Mesendoderm (in vitro differentiated cells): ENCODE data around the gene ID4.

ENCODE experiments used
- DNase-seq: peaks from one replicate; pipeline ENCODE4 v3.0.0; 2013
- H2AK5ac ChIP-seq: 2 replicates; pipeline ENCODE4 v1.6.1; 2013; ENCODE audit warnings: low read length, inconsistent platforms
- H2BK120ac ChIP-seq: 2 replicates; pipeline ENCODE4 v1.6.1; 2013; ENCODE audit warnings: low read depth, mild to moderate bottlenecking, low read length, moderate library complexity, mixed read lengths
- H2BK15ac ChIP-seq: replicated peaks from 2 replicates; pipeline ENCODE4 v1.6.1; 2013; ENCODE audit warnings: low read depth, mild to moderate bottlenecking, moderate library complexity
- H2BK5ac ChIP-seq: 2 replicates; pipeline ENCODE4 v1.6.1; 2013; ENCODE audit warnings: low read length, inconsistent platforms
- H3K18ac ChIP-seq: 2 replicates; pipeline ENCODE4 v1.6.1; 2013; ENCODE audit warnings: mild to moderate bottlenecking, low read length, mixed read lengths
- H3K23ac ChIP-seq: one replicate; pipeline ENCODE4 v1.6.1; 2013; ENCODE audit warnings: low read length
- H3K27ac ChIP-seq: 2 replicates; pipeline ENCODE4 v1.5.1; 2013; ENCODE audit warnings: low read depth, mild to moderate bottlenecking, inconsistent platforms, low read length, moderate library complexity
- H3K27me3 ChIP-seq: 2 replicates; pipeline ENCODE4 v1.6.1; 2013; ENCODE audit warnings: low read length, control low read depth, mild to moderate bottlenecking, inconsistent platforms; ENCODE audit not compliant: insufficient read depth, poor library complexity
- H3K36me3 ChIP-seq: 2 replicates; pipeline ENCODE4 v1.6.1; 2013; ENCODE audit warnings: low read length, inconsistent platforms; ENCODE audit not compliant: control insufficient read depth, insufficient read depth
- H3K4ac ChIP-seq: one replicate; pipeline ENCODE4 v1.6.1; 2013; ENCODE audit warnings: low read depth, mild to moderate bottlenecking, low read length, moderate library complexity
- H3K4me1 ChIP-seq: 2 replicates; pipeline ENCODE4 v1.6.1; 2013; ENCODE audit warnings: low read depth, low read length, inconsistent platforms; ENCODE audit not compliant: control insufficient read depth
- H3K4me2 ChIP-seq: 2 replicates; pipeline ENCODE4 v1.6.1; 2013; ENCODE audit warnings: low read length
- H3K4me3 ChIP-seq: 2 replicates; pipeline ENCODE4 v1.5.1; 2013; ENCODE audit warnings: mild to moderate bottlenecking, low read length
- H3K56ac ChIP-seq: one replicate; pipeline ENCODE4 v1.6.1; 2013; ENCODE audit warnings: low read length
- H3K79me1 ChIP-seq: 2 replicates; pipeline ENCODE4 v1.6.1; 2013; ENCODE audit warnings: low read length, inconsistent platforms
- H3K79me2 ChIP-seq: 2 replicates; pipeline ENCODE4 v1.6.1; 2013; ENCODE audit warnings: mild to moderate bottlenecking, low read length; ENCODE audit not compliant: control insufficient read depth, insufficient read depth
- H3K9ac ChIP-seq: 2 replicates; pipeline ENCODE4 v1.6.1; 2013; ENCODE audit warnings: low read length, inconsistent platforms
- H4K5ac ChIP-seq: one replicate; pipeline ENCODE4 v1.6.1; 2013; ENCODE audit warnings: low read length
- H4K8ac ChIP-seq: one replicate; pipeline ENCODE4 v1.6.1; 2013; ENCODE audit warnings: low read depth, mild to moderate bottlenecking, control low read depth, low read length, moderate library complexity
- WGBS: extraction: QIAGEN DNeasy Blood & Tissue Kit; methylation state at CpG from one replicate; pipeline ENCODE4 v1.1.7; 2013; ENCODE audit warnings: low lambda C conversion rate, missing lambda C conversion rate; ENCODE audit not compliant: insufficient coverage; ENCODE audit errors: extremely low coverage; 5-methylcytosine and 5-hydroxymethylcytosine counted together

The ID4 gene

GRCh38 chr6:19848465-19849029, 11.4 kb downstream of the ID4 start:
- H3K27me3 ChIP-seq, result no peaks in the 10 kb centered on the region
- no peak overlapping the region for H3K23ac ChIP-seq
- H3K4me3 ChIP-seq, result no peak overlapping the region
- no peak overlapping the region for H3K18ac ChIP-seq
- DNase-seq, result no peak
- no peak overlapping the region for H3K27ac ChIP-seq
- peaks cover 3% of the 10 kb centered on the region for H3K4me1 ChIP-seq
- no peaks in the 10 kb centered on the region for H3K79me1 ChIP-seq
- H2BK15ac ChIP-seq, result no peak overlapping the region
- H3K79me2 ChIP-seq, result no peaks in the 10 kb centered on the region
- no peak overlapping the region for H4K5ac ChIP-seq
- H3K4ac ChIP-seq, result no peak overlapping the region
- no peaks in the 10 kb centered on the region for H3K36me3 ChIP-seq
- H2AK5ac ChIP-seq, result no peak overlapping the region
- no peak overlapping the region for H2BK5ac ChIP-seq
- H3K9ac ChIP-seq, result no peak overlapping the region
- H4K8ac ChIP-seq, result no peak overlapping the region
- no peak overlapping the region for H3K4me2 ChIP-seq
- WGBS, result no CpG with 5 or more reads among the region's 2 CpGs
- H3K56ac ChIP-seq, result no peak overlapping the region
- no peak overlapping the region for H2BK120ac ChIP-seq

GRCh38 chr6:19849196-19849595, 12.0 kb downstream of the ID4 start:
- Histone ChIP-seq H3K4ac (no peak overlapping the region), H3K4me3 (no peak overlapping the region), H3K27ac (no peak overlapping the region), H3K36me3 (no peaks in the 10 kb centered on the region), H2BK120ac (no peak overlapping the region), H4K5ac (no peak overlapping the region), H2BK15ac (no peak overlapping the region), H3K18ac (no peak overlapping the region), H3K4me1 (peaks cover 3% of the 10 kb centered on the region), H4K8ac (no peak overlapping the region), H2BK5ac (no peak overlapping the region), H2AK5ac (no peak overlapping the region), H3K23ac (no peak overlapping the region), H3K79me1 (no peaks in the 10 kb centered on the region), H3K79me2 (no peaks in the 10 kb centered on the region), H3K56ac (no peak overlapping the region), H3K4me2 (no peak overlapping the region), H3K27me3 (no peaks in the 10 kb centered on the region), H3K9ac (no peak overlapping the region)
- no peak for DNase-seq
- WGBS, result no CpG with 5 or more reads among the region's 3 CpGs

- Histone ChIP-seq H3K36me3 (no peaks in the 10 kb centered on the region), H2BK120ac (peak overlapping the region; percentile 28), H3K79me1 (no peaks in the 10 kb centered on the region), H4K8ac (no peak overlapping the region), H3K9ac (no peak overlapping the region), H3K23ac (no peak overlapping the region), H3K27ac (no peak overlapping the region), H3K4ac (peak overlapping the region; percentile 16), H3K18ac (peak overlapping the region; percentile 75), H3K4me2 (no peak overlapping the region), H3K4me3 (no peak overlapping the region), H3K27me3 (no peaks in the 10 kb centered on the region), H2AK5ac (no peak overlapping the region), H2BK5ac (no peak overlapping the region), H2BK15ac (no peak overlapping the region), H3K56ac (no peak overlapping the region), H3K4me1 (peaks cover 3% of the 10 kb centered on the region), H3K79me2 (no peaks in the 10 kb centered on the region), H4K5ac (no peak overlapping the region)
- no CpG with 5 or more reads among the region's 4 CpGs for WGBS
- DNase-seq, result no peak
Observed at GRCh38 chr6:19849755-19850154, 12.6 kb downstream of the ID4 start.

- Histone ChIP-seq H2AK5ac (no peak overlapping the region), H2BK5ac (no peak overlapping the region), H4K8ac (no peak overlapping the region), H3K27me3 (no peaks in the 10 kb centered on the region), H3K36me3 (no peaks in the 10 kb centered on the region), H3K79me1 (no peaks in the 10 kb centered on the region), H3K18ac (peak overlapping the region; percentile 10), H3K4me3 (no peak overlapping the region), H3K56ac (peak overlapping the region; percentile 42), H3K4ac (no peak overlapping the region), H3K4me2 (no peak overlapping the region), H4K5ac (no peak overlapping the region), H3K9ac (peak overlapping the region; percentile 1), H2BK120ac (peak overlapping the region; percentile 17), H3K79me2 (no peaks in the 10 kb centered on the region), H3K27ac (peak overlapping the region; percentile 22), H3K4me1 (peaks cover 3% of the 10 kb centered on the region), H2BK15ac (no peak overlapping the region), H3K23ac (no peak overlapping the region)
- no CpG with 5 or more reads among the region's 10 CpGs for WGBS
- DNase-seq, result peak; percentile 92
Observed at GRCh38 chr6:19851241-19852089, 14.3 kb downstream of the ID4 start.

GRCh38 chr6:19852090-19852457, 14.9 kb downstream of the ID4 start:
- Histone ChIP-seq H3K27me3 (no peaks in the 10 kb centered on the region), H3K27ac (no peak overlapping the region), H2BK120ac (no peak overlapping the region), H4K8ac (no peak overlapping the region), H4K5ac (no peak overlapping the region), H3K9ac (no peak overlapping the region), H3K36me3 (no peaks in the 10 kb centered on the region), H3K18ac (no peak overlapping the region), H3K23ac (no peak overlapping the region), H2BK15ac (no peak overlapping the region), H3K4me3 (no peak overlapping the region), H3K4me2 (no peak overlapping the region), H2BK5ac (no peak overlapping the region), H3K4ac (no peak overlapping the region), H3K56ac (no peak overlapping the region), H3K79me2 (no peaks in the 10 kb centered on the region), H3K79me1 (no peaks in the 10 kb centered on the region), H3K4me1 (peaks cover 3% of the 10 kb centered on the region), H2AK5ac (no peak overlapping the region)
- no peak for DNase-seq
- WGBS, result no CpG with 5 or more reads among the region's 2 CpGs
